Fibroblast of lung (primary cell): ENCODE results near the gene ZDHHC1. TPM values are rescaled to one million over a fixed set of nuclear protein-coding genes. Genes with fewer than 3 reads are reported as not detected.
A peak's percentile ranks its signal among the peaks of the same experiment; 100 is the strongest.

Experiments
- DNase-seq, 2 donors: peaks; one replicate each; pipeline versions ENCODE4 v3.0.0 to v3.0.0-alpha.2; 2010; ENCODE audit warnings: low read depth in 2 of 2
- H2AFZ ChIP-seq: 2 replicates; pipeline ENCODE4 v1.5.1; 2012; ENCODE audit warnings: low read length, control low read depth, inconsistent platforms
- H3K27ac ChIP-seq: 2 replicates; pipeline ENCODE4 v1.5.1; 2011; ENCODE audit warnings: low read length, control low read depth; ENCODE audit not compliant: insufficient read depth
- H3K27me3 ChIP-seq: 2 replicates; pipeline ENCODE4 v1.5.1; 2011; ENCODE audit warnings: mild to moderate bottlenecking, low read length; ENCODE audit not compliant: control insufficient read depth, insufficient read depth
- H3K36me3 ChIP-seq: 2 replicates; pipeline ENCODE4 v1.5.1; 2011; ENCODE audit warnings: low read length; ENCODE audit not compliant: control insufficient read depth, insufficient read depth
- H3K4me1 ChIP-seq: 2 replicates; pipeline ENCODE4 v1.5.1; 2011; ENCODE audit warnings: low read length; ENCODE audit not compliant: control insufficient read depth, insufficient read depth; ENCODE audit errors: extremely low read depth
- H3K4me2 ChIP-seq: 2 replicates; pipeline ENCODE4 v1.5.1; 2011; ENCODE audit warnings: low read length, control low read depth; ENCODE audit not compliant: insufficient read depth; ENCODE audit errors: extremely low read depth
- H3K4me3 ChIP-seq, 4 experiments: fragments of 200-600 bp in 1 of 4; sonication (generic) in 1 of 4; replicated peaks in 1 of 4; 2 replicates each; pipeline ENCODE4 v1.5.1; 2011 to 2016; ENCODE audit warnings: low read length in 4 of 4, low read depth in 3 of 4, mild to moderate bottlenecking in 3 of 4, control low read depth in 2 of 4, inconsistent platforms in 1 of 4, mixed read lengths in 1 of 4; ENCODE audit not compliant: insufficient read depth in 1 of 4; ENCODE audit errors: control extremely low read depth in 1 of 4
- H3K79me2 ChIP-seq: 2 replicates; pipeline ENCODE4 v1.5.1; 2012; ENCODE audit warnings: mild to moderate bottlenecking, low read length, inconsistent platforms; ENCODE audit not compliant: control insufficient read depth, insufficient read depth
- H3K9ac ChIP-seq: 2 replicates; pipeline ENCODE4 v1.5.1; 2011; ENCODE audit warnings: mild to moderate bottlenecking, low read length, control low read depth; ENCODE audit not compliant: insufficient read depth
- H3K9me3 ChIP-seq: 2 replicates; pipeline ENCODE4 v1.5.1; 2012; ENCODE audit warnings: low read depth, low read length; ENCODE audit not compliant: control insufficient read depth, insufficient read depth
- H4K20me1 ChIP-seq: 2 replicates; pipeline ENCODE4 v1.5.1; 2011; ENCODE audit warnings: low read length; ENCODE audit not compliant: control insufficient read depth, insufficient read depth; ENCODE audit errors: extremely low read depth
- CTCF ChIP-seq, 2 donors: IDR thresholded peaks in 1 of 2; conservative IDR thresholded peaks in 1 of 2; 1 replicate in 1 of 2; 2 replicates in 1 of 2; pipeline ENCODE4 v1.5.1; 2011 to 2012; ENCODE audit warnings: low read length in 2 of 2, control low read depth in 1 of 2, inconsistent platforms in 1 of 2, low read depth in 1 of 2, mild to moderate bottlenecking in 1 of 2
- EZH2 ChIP-seq: IDR thresholded peaks from 2 replicates; pipeline ENCODE4 v1.5.1; 2012; ENCODE audit warnings: low read length, control low read depth, mild to moderate bottlenecking; ENCODE audit errors: missing control alignments
- polyA plus RNA-seq, 2 donors: library from polyadenylated mRNA; depleted of rRNA in 1 of 2; stranded (reverse) in 1 of 2; unstranded in 1 of 2; fragments of >200 nt; gene quantifications; 2 replicates each; pipeline ENCODE4 v1.2.1, GENCODE V29; 2011 to 2012; ENCODE audit warnings: missing spikeins in 1 of 2
- total RNA-seq: library from RNA; depleted of rRNA; stranded (reverse); fragments of >200 nt; gene quantifications from 2 replicates; pipeline ENCODE4 v1.2.1, GENCODE V29; 2014

Gene ZDHHC1
- total and polyA plus RNA-seq, 2 donors (not counting 1 experiment from before 2014, with no cell fraction given), result 2.7 to 6.4 TPM

GRCh38 chr16:67428146-67428731, 12.0 kb upstream of the ZDHHC1 start:
- Histone ChIP-seq H3K9me3 (no peaks in the 10 kb centered on the region), H4K20me1 (no peaks in the 10 kb centered on the region), H3K4me2 (no peak overlapping the region), H3K4me3 (no peak overlapping the region), H3K27ac (no peak overlapping the region), H3K9ac (no peak overlapping the region), H3K4me1 (peaks cover 5% of the 10 kb centered on the region), H2AFZ (no peak overlapping the region), H3K36me3 (no peaks in the 10 kb centered on the region), H3K79me2 (no peaks in the 10 kb centered on the region), H3K27me3 (peaks cover 34% of the 10 kb centered on the region)
- DNase-seq, result peak; percentile 27 to 60
- peak; percentile 93 to 94 for TF ChIP-seq CTCF (conservative IDR thresholded peaks at IDR 0.05 in 1 of 2, IDR thresholded peaks at IDR 0.05 in 1 of 2; ENCODE audit: low read depth in 1 of 2, low read length in 2 of 2)
- TF ChIP-seq EZH2, result no peak

GRCh38 chr16:67426950-67427349, 10.7 kb upstream of the ZDHHC1 start:
- DNase-seq, result no peak
- peaks cover 5% of the 10 kb centered on the region for H3K4me1 ChIP-seq
- H3K4me2 ChIP-seq, result no peak overlapping the region
- H2AFZ ChIP-seq, result no peak overlapping the region
- H3K9ac ChIP-seq, result no peak overlapping the region
- H4K20me1 ChIP-seq, result no peaks in the 10 kb centered on the region
- H3K4me3 ChIP-seq, result no peak overlapping the region
- H3K27ac ChIP-seq, result no peak overlapping the region
- peaks cover 34% of the 10 kb centered on the region for H3K27me3 ChIP-seq
- no peak for TF ChIP-seq EZH2
- no peak for TF ChIP-seq CTCF (conservative IDR thresholded peaks at IDR 0.05 in 1 of 2, IDR thresholded peaks at IDR 0.05 in 1 of 2; ENCODE audit: low read depth in 1 of 2, low read length in 2 of 2)
- H3K36me3 ChIP-seq, result no peaks in the 10 kb centered on the region
- H3K9me3 ChIP-seq, result no peaks in the 10 kb centered on the region
- H3K79me2 ChIP-seq, result no peaks in the 10 kb centered on the region

- Histone ChIP-seq H3K9ac (no peak overlapping the region), H3K9me3 (no peaks in the 10 kb centered on the region), H4K20me1 (no peaks in the 10 kb centered on the region), H3K4me3 (no peak overlapping the region), H3K27ac (no peak overlapping the region), H3K79me2 (no peaks in the 10 kb centered on the region), H3K4me2 (no peak overlapping the region), H3K4me1 (no peaks in the 10 kb centered on the region), H3K36me3 (no peaks in the 10 kb centered on the region), H2AFZ (no peak overlapping the region), H3K27me3 (peaks cover 34% of the 10 kb centered on the region)
- DNase-seq, result no peak
- TF ChIP-seq EZH2 (peak; percentile 12), CTCF (conservative IDR thresholded peaks at IDR 0.05 in 1 of 2, IDR thresholded peaks at IDR 0.05 in 1 of 2; ENCODE audit: low read depth in 1 of 2, low read length in 2 of 2) (no peak)
Measured at GRCh38 chr16:67426022-67426421, 9.7 kb upstream of the ZDHHC1 start.
